ENCODE measurements around the gene GOLGA6B.

DNA sequence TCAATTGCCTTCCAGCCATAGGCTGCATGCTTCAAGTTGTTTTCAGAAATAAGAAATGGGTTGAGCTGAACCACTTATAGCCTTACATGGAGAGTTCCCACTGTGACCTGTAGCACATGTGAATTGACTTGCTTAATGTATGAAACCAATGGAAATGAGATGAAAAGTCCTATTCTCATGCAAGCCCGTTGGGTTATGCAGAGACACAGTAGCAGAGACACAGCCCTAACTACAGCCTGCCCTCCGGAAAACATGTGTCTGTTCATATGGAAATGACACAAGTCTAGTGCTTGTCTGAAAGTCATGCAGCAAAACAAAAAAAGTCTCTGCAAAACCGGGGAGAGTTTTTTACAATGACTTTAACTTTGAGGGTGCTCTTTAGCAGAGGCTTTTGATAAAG is 17.0 kb downstream of the GOLGA6B start:
- TF ChIP-seq POLR2A (IDR thresholded peaks at IDR 0.05): no peak
- TF ChIP-seq, protein P1, sequence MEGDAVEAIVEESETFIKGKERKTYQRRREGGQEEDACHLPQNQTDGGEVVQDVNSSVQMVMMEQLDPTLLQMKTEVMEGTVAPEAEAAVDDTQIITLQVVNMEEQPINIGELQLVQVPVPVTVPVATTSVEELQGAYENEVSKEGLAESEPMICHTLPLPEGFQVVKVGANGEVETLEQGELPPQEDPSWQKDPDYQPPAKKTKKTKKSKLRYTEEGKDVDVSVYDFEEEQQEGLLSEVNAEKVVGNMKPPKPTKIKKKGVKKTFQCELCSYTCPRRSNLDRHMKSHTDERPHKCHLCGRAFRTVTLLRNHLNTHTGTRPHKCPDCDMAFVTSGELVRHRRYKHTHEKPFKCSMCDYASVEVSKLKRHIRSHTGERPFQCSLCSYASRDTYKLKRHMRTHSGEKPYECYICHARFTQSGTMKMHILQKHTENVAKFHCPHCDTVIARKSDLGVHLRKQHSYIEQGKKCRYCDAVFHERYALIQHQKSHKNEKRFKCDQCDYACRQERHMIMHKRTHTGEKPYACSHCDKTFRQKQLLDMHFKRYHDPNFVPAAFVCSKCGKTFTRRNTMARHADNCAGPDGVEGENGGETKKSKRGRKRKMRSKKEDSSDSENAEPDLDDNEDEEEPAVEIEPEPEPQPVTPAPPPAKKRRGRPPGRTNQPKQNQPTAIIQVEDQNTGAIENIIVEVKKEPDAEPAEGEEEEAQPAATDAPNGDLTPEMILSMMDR (IDR thresholded peaks at IDR 0.05): no peak
